HepG2 (cell line): Measurements from ENCODE around the gene FIZ1. TPM values are rescaled to one million over a fixed set of nuclear protein-coding genes. Genes with fewer than 3 reads are reported as not detected.

Experiments
- ATAC-seq: fragments of 200-7000 bp; cut with Tn5 transposase; 3 replicates; pipeline ENCODE4 v1.9.1; 2020; ENCODE audit warnings: mild to moderate bottlenecking, moderate library complexity
- BruUV-seq: library from RNA; stranded (reverse); fragments of 400-500 nt; replicated peaks from 2 replicates; lab custom pipeline; 2021; lab: Mats Ljungman, UMichigan
- CTCF ChIA-PET: fragments of 300-600 bp; formaldehyde crosslinking; extraction: SDS; loops from one replicate; lab custom pipeline; 2021; ENCODE audit warnings: low total read pairs, inconsistent platforms, low intra/inter-chr PET ratio; lab: Yijun Ruan, JAX
- POLR2A ChIA-PET: fragments of 350-600 bp; sonication (Branson Sonifier 250); formaldehyde crosslinking; loops from one replicate; lab custom pipeline; 2020; ENCODE audit warnings: antibody characterized with exemption, inconsistent platforms; lab: Yijun Ruan, JAX
- DNase-seq: peaks from one replicate; pipeline ENCODE4 v3.0.0-alpha.2; 2015; ENCODE audit warnings: low spot score
- FAIRE-seq: peaks from 3 replicates; lab custom pipeline; 2011; peaks lifted over from hg19 to GRCh38; lab: Jason Lieb, UNC
- H2AFZ ChIP-seq: one replicate; pipeline ENCODE4 v1.6.1; 2011; ENCODE audit warnings: low read length, inconsistent platforms
- H3K27ac ChIP-seq: fragments of 300-600 bp; 3 replicates; pipeline ENCODE4 v1.8.0; 2011; ENCODE audit warnings: mixed run types, mild to moderate bottlenecking, mixed read lengths, low read length, inconsistent platforms; ENCODE audit not compliant: insufficient read depth; ENCODE audit errors: extremely low read length
- H3K27me3 ChIP-seq, 2 experiments: fragments of 200-600 bp in 1 of 2; 2 replicates in 1 of 2; 3 replicates in 1 of 2; pipeline versions ENCODE4 v1.6.0 to v1.8.0; 2011; ENCODE audit warnings: low read length in 2 of 2, mild to moderate bottlenecking in 2 of 2, moderate library complexity in 2 of 2, inconsistent platforms in 1 of 2; ENCODE audit not compliant: insufficient read depth in 2 of 2, control insufficient read depth in 1 of 2
- H3K36me3 ChIP-seq, 2 experiments: fragments of 200-600 bp in 1 of 2; replicated peaks in 1 of 2; 2 replicates in 1 of 2; 3 replicates in 1 of 2; pipeline versions ENCODE4 v1.5.1 to v1.8.0; 2011; ENCODE audit warnings: low read length in 2 of 2, inconsistent platforms in 1 of 2; ENCODE audit not compliant: insufficient read depth in 2 of 2, control insufficient read depth in 1 of 2
- H3K4me1 ChIP-seq: 2 replicates; pipeline ENCODE4 v1.5.1; 2012; ENCODE audit warnings: low read length, inconsistent platforms; ENCODE audit not compliant: insufficient read depth
- H3K4me2 ChIP-seq: 2 replicates; pipeline ENCODE4 v1.6.0; 2011; ENCODE audit warnings: low read depth, low read length, inconsistent platforms
- H3K4me3 ChIP-seq, 3 experiments: fragments of 200-600 bp in 1 of 3; sonication (generic), shearing (Covaris generic) in 1 of 3; replicated peaks in 1 of 3; 2 replicates each; pipeline ENCODE4 v1.5.1; 2011 to 2016; ENCODE audit warnings: low read length in 3 of 3, inconsistent platforms in 2 of 3, low read depth in 2 of 3, mild to moderate bottlenecking in 2 of 3, control low read depth in 1 of 3, mixed read lengths in 1 of 3; ENCODE audit not compliant: insufficient read depth in 1 of 3
- H3K79me2 ChIP-seq: one replicate; pipeline ENCODE4 v1.6.1; 2011; ENCODE audit warnings: low read length, inconsistent platforms; ENCODE audit not compliant: insufficient read depth
- H3K9ac ChIP-seq: 2 replicates; pipeline ENCODE4 v1.6.0; 2011; ENCODE audit warnings: mild to moderate bottlenecking, low read depth, low read length, inconsistent platforms; ENCODE audit not compliant: insufficient read depth
- H3K9me3 ChIP-seq: 2 replicates; pipeline ENCODE4 v1.5.1; 2012; ENCODE audit warnings: mild to moderate bottlenecking, low read length
- H4K20me1 ChIP-seq: 2 replicates; pipeline ENCODE4 v1.6.0; 2011; ENCODE audit warnings: inconsistent platforms, mild to moderate bottlenecking, low read length, moderate library complexity; ENCODE audit not compliant: insufficient read depth
- AKAP8 ChIP-seq: sonication (generic); formaldehyde crosslinking; IDR thresholded peaks from 2 replicates; pipeline ENCODE4 v1.5.1; 2020; ENCODE audit warnings: mild to moderate bottlenecking, missing genetic modification reagents
- CBX5 ChIP-seq: sonication (generic); formaldehyde crosslinking; IDR thresholded peaks from 2 replicates; pipeline ENCODE4 v1.4.0; 2020; ENCODE audit warnings: missing genetic modification reagents, borderline replicate concordance
- DPF2 ChIP-seq: sonication (generic); formaldehyde crosslinking; IDR thresholded peaks from 2 replicates; pipeline ENCODE4 v1.4.0; 2020; ENCODE audit warnings: mild to moderate bottlenecking, low read depth, missing genetic modification reagents, borderline replicate concordance
- IKZF1 ChIP-seq: fragments of 450-650 bp; IDR thresholded peaks from 2 replicates; pipeline ENCODE4 v1.7.1; 2016
- MYC ChIP-seq: sonication (generic); formaldehyde crosslinking; IDR thresholded peaks from 2 replicates; pipeline ENCODE4 v1.9.0; 2021; ENCODE audit warnings: missing genetic modification reagents, borderline replicate concordance
- TBX2 ChIP-seq: sonication (generic); formaldehyde crosslinking; IDR thresholded peaks from 2 replicates; pipeline ENCODE4 v1.5.0; 2020; ENCODE audit warnings: missing genetic modification reagents, mild to moderate bottlenecking, borderline replicate concordance
- TEAD2 ChIP-seq: sonication (generic); formaldehyde crosslinking; IDR thresholded peaks from 2 replicates; pipeline ENCODE4 v1.9.0; 2021; ENCODE audit warnings: missing genetic modification reagents
- TEAD3 ChIP-seq: optimal IDR thresholded peaks from 2 replicates; pipeline ENCODE3; 2016; ENCODE audit warnings: borderline replicate concordance
- ZC3H4 ChIP-seq: sonication (generic); formaldehyde crosslinking; IDR thresholded peaks from 2 replicates; pipeline ENCODE4 v1.4.0; 2020; ENCODE audit warnings: missing genetic modification reagents, borderline replicate concordance
- ZFAT ChIP-seq: sonication (generic); formaldehyde crosslinking; conservative IDR thresholded peaks from 2 replicates; pipeline ENCODE4 v1.8.1; 2023; ENCODE audit warnings: missing genetic modification reagents, inconsistent platforms
- ZNF331 ChIP-seq: sonication (generic); formaldehyde crosslinking; IDR thresholded peaks from 2 replicates; pipeline ENCODE4 v1.4.0; 2020; ENCODE audit warnings: missing genetic modification reagents
- ZNF605 ChIP-seq: sonication (generic); formaldehyde crosslinking; IDR thresholded peaks from 2 replicates; pipeline ENCODE4 v1.8.0; 2022; ENCODE audit warnings: mild to moderate bottlenecking, missing genetic modification reagents
- ZNF720 ChIP-seq: sonication (generic); formaldehyde crosslinking; IDR thresholded peaks from 2 replicates; pipeline ENCODE4 v1.4.0; 2020; ENCODE audit warnings: missing genetic modification reagents
- WGBS: methylation state at CpG from one replicate; pipeline ENCODE4 v1.1.6; 2017; ENCODE audit warnings: low lambda C conversion rate; 5-methylcytosine and 5-hydroxymethylcytosine counted together
- in situ Hi-C: cut with HindIII; loops from 2 replicates; pipeline ENCODE4 v1.10.0; 2017; ENCODE audit warnings: low pct_unique_long_range_greater_than_20kb; ENCODE audit not compliant: extremely low pct_ligation_motif_present
- intact Hi-C: fragments of 100-400 bp; cut with micrococcal nuclease; formaldehyde crosslinking; loops from one replicate; pipeline ENCODE4 v1.10.0; 2022; ENCODE audit not compliant: unreplicated experiment
- polyA plus RNA-seq, 8 experiments: library from polyadenylated mRNA; depleted of rRNA in 3 of 8; stranded (reverse) in 7 of 8; unstranded in 1 of 8; fragments of >200 nt; fragmentation: Illumina TruSeq in 4 of 8; extraction: Trizol in 4 of 8; gene quantifications; 2 replicates each; pipeline versions ENCODE4 v1.2.1 to v1.2.3, GENCODE V29; 2011 to 2016; ENCODE audit warnings: low read depth in 4 of 8, missing spikeins in 1 of 8, mixed read lengths in 1 of 8; ENCODE audit not compliant: insufficient read depth in 1 of 8
- total RNA-seq, 5 experiments: library from RNA; depleted of rRNA; stranded (reverse); fragments of >200 nt; fragmentation: Illumina TruSeq; extraction: Trizol; gene quantifications; 2 replicates each; pipeline ENCODE4 v1.2.3, GENCODE V29; 2016; ENCODE audit warnings: low read depth in 1 of 5
- TF ChIP-seq, protein P1 (sequence below): sonication (generic); formaldehyde crosslinking; IDR thresholded peaks from 2 replicates; pipeline ENCODE4 v1.5.1; 2020; ENCODE audit warnings: missing genetic modification reagents, mild to moderate bottlenecking, borderline replicate concordance
- TF ChIP-seq, protein P2 (sequence below): sonication (generic); formaldehyde crosslinking; IDR thresholded peaks from 2 replicates; pipeline ENCODE4 v1.4.0; 2020; ENCODE audit warnings: missing genetic modification reagents
- TF ChIP-seq, protein P3 (sequence below): sonication (generic); formaldehyde crosslinking; IDR thresholded peaks from 2 replicates; pipeline ENCODE4 v1.5.1; 2020; ENCODE audit warnings: mild to moderate bottlenecking, missing genetic modification reagents, moderate library complexity

Gene FIZ1
- total and polyA plus RNA-seq, 2 of the 13 experiments (the other 11 are each of a cell fraction or from before 2014, with no cell fraction given): 3.6 to 5.9 TPM

DNA sequence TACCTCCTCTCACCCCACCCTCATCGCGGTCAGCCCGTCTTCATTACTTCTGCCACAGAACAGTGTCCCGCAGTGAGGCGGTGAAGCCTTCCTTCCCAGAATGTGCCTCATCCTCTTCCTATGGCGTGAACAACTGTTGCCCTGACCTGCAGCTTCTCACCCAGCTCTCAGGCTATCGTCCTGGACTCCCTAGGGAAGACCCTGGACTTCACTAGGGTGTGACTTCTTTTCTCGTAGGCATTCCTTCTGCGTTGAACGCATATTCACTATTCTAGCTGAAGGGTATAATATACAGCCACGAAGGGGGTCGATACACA is 7.1 kb upstream of the FIZ1 start:
- FAIRE-seq: no peak
- Histone ChIP-seq H3K9ac (peak overlapping the region; percentile 84), H3K4me2 (peak overlapping the region; percentile 95), H3K9me3 (no peaks in the 10 kb centered on the region), H3K79me2 (peaks cover 15% of the 10 kb centered on the region), H3K27ac (peak overlapping the region; percentile 7), H3K4me3 (peak overlapping the region; percentile 81 to 85 (median 84)), H2AFZ (no peak overlapping the region), H3K4me1 (peaks cover 42% of the 10 kb centered on the region), H3K27me3 (no peaks in the 10 kb centered on the region; a peak in 1 of 5 replicates), H4K20me1 (no peaks in the 10 kb centered on the region), H3K36me3 (peaks cover 0 to 2% of the 10 kb centered on the region in 2 experiments; a peak in 1 of 5 replicates)
- TF ChIP-seq ZNF605: 0 out of 2 replicates have a peak, but pooled peaks have one; percentile 35
- TF ChIP-seq, protein P1, sequence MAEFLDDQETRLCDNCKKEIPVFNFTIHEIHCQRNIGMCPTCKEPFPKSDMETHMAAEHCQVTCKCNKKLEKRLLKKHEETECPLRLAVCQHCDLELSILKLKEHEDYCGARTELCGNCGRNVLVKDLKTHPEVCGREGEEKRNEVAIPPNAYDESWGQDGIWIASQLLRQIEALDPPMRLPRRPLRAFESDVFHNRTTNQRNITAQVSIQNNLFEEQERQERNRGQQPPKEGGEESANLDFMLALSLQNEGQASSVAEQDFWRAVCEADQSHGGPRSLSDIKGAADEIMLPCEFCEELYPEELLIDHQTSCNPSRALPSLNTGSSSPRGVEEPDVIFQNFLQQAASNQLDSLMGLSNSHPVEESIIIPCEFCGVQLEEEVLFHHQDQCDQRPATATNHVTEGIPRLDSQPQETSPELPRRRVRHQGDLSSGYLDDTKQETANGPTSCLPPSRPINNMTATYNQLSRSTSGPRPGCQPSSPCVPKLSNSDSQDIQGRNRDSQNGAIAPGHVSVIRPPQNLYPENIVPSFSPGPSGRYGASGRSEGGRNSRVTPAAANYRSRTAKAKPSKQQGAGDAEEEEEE: 0 out of 2 replicates have a peak, but pooled peaks have one; percentile 34
- peak; percentile 5 for TF ChIP-seq TEAD3 (CRISPR knock-in tag)
- no peak for TF ChIP-seq TEAD2 (CRISPR knock-in tag)
- 0 out of 2 replicates have a peak, but pooled peaks have one; percentile 41 for TF ChIP-seq AKAP8
- TF ChIP-seq ZFAT: no peak
- TF ChIP-seq IKZF1: no peak
- no peak for TF ChIP-seq DPF2
- TF ChIP-seq CBX5: 0 out of 2 replicates have a peak, but pooled peaks have one; percentile 11
- TF ChIP-seq TBX2 (CRISPR knock-in tag): no peak
- 0 out of 2 replicates have a peak, but pooled peaks have one; percentile 41 for TF ChIP-seq ZNF720 (CRISPR knock-in tag)
- TF ChIP-seq, protein P2, sequence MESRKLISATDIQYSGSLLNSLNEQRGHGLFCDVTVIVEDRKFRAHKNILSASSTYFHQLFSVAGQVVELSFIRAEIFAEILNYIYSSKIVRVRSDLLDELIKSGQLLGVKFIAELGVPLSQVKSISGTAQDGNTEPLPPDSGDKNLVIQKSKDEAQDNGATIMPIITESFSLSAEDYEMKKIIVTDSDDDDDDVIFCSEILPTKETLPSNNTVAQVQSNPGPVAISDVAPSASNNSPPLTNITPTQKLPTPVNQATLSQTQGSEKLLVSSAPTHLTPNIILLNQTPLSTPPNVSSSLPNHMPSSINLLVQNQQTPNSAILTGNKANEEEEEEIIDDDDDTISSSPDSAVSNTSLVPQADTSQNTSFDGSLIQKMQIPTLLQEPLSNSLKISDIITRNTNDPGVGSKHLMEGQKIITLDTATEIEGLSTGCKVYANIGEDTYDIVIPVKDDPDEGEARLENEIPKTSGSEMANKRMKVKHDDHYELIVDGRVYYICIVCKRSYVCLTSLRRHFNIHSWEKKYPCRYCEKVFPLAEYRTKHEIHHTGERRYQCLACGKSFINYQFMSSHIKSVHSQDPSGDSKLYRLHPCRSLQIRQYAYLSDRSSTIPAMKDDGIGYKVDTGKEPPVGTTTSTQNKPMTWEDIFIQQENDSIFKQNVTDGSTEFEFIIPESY (CRISPR knock-in tag): 0 out of 2 replicates have a peak, but pooled peaks have one; percentile 3
- no peak for TF ChIP-seq MYC
- TF ChIP-seq ZC3H4: no peak
- 0 out of 2 replicates have a peak, but pooled peaks have one; percentile 4 for TF ChIP-seq ZNF331
- TF ChIP-seq, protein P3, sequence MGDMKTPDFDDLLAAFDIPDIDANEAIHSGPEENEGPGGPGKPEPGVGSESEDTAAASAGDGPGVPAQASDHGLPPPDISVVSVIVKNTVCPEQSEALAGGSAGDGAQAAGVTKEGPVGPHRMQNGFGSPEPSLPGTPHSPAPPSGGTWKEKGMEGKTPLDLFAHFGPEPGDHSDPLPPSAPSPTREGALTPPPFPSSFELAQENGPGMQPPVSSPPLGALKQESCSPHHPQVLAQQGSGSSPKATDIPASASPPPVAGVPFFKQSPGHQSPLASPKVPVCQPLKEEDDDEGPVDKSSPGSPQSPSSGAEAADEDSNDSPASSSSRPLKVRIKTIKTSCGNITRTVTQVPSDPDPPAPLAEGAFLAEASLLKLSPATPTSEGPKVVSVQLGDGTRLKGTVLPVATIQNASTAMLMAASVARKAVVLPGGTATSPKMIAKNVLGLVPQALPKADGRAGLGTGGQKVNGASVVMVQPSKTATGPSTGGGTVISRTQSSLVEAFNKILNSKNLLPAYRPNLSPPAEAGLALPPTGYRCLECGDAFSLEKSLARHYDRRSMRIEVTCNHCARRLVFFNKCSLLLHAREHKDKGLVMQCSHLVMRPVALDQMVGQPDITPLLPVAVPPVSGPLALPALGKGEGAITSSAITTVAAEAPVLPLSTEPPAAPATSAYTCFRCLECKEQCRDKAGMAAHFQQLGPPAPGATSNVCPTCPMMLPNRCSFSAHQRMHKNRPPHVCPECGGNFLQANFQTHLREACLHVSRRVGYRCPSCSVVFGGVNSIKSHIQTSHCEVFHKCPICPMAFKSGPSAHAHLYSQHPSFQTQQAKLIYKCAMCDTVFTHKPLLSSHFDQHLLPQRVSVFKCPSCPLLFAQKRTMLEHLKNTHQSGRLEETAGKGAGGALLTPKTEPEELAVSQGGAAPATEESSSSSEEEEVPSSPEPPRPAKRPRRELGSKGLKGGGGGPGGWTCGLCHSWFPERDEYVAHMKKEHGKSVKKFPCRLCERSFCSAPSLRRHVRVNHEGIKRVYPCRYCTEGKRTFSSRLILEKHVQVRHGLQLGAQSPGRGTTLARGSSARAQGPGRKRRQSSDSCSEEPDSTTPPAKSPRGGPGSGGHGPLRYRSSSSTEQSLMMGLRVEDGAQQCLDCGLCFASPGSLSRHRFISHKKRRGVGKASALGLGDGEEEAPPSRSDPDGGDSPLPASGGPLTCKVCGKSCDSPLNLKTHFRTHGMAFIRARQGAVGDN: 0 out of 2 replicates have a peak, but pooled peaks have one; percentile 3
- no peak for DNase-seq
- peak; percentile 6 for ATAC-seq
- in situ Hi-C loops: loop anchor here (5.0 kb wide), 1 partner anchor 89 kb away; no protein-coding TSS in a partner anchor
- intact Hi-C loops: loop anchor here (1.0 to 10.0 kb wide), 2 partner anchors 52 to 89 kb away; no protein-coding TSS in a partner anchor
- WGBS: 27% methylated on average over 12 of the region's 12 CpGs
- CTCF ChIA-PET: interaction anchor here (3.0 kb wide), 1 partner anchor 90 kb away, joined by 25 read pairs; no protein-coding TSS in a partner anchor
- BruUV-seq: no TSS peak
- POLR2A ChIA-PET: interaction anchor here (0.7 to 2.8 kb wide), 12 partner anchors 14 to 347 kb away, joined by 3 to 23 read pairs (median 5); partner anchors contain the start of genes PPP6R1, ZNF628 and ZNF784
